A549 (cell line): Measurements from ENCODE around the gene ARMC9.
"Not testable (repeated sequence)": the region's sequence is repeated elsewhere in the genome, so short reads cannot be mapped to it uniquely, and the experiment has no call there.

Experiments
- HDAC2 ChIP-seq: fragments of 200-600 bp; sonication (generic); IDR thresholded peaks from 2 replicates; pipeline ENCODE4 v1.6.1; 2016
- TF ChIP-seq, protein P1 (sequence below): fragments of >200 bp; sonication (Bioruptor Twin); formaldehyde crosslinking; IDR thresholded peaks from 3 replicates; pipeline ENCODE4 v1.5.1; 2016

DNA sequence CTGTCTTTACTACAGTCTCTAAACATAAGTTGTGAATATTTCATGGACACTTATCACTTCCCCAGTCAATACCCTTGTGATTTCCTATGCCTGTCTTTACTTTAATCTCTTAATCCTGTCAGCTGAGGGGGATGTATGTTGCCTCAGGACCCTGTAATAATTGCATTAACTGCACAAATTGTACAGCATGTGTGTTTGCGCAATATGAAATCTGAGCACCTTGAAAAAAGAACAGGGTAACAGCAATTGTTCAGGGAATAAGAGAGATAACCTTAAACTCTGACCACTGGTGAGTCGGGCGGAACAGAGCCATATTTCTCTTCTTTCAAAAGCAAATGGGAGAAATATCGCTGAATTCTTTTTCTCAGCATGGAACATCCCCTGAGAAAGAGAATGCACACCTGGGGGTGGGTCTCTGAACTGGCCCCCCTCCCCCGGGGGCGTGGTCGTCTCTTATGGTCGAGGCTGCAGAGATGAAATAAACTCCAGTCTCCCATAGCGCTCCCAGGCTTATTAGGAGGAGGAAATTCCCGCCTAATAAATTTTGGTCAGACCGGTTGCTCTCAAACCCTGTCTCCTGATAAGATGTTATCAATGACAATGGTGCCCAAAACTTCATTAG, 177.7 kb downstream of the ARMC9 start:
- TF ChIP-seq, protein P1, sequence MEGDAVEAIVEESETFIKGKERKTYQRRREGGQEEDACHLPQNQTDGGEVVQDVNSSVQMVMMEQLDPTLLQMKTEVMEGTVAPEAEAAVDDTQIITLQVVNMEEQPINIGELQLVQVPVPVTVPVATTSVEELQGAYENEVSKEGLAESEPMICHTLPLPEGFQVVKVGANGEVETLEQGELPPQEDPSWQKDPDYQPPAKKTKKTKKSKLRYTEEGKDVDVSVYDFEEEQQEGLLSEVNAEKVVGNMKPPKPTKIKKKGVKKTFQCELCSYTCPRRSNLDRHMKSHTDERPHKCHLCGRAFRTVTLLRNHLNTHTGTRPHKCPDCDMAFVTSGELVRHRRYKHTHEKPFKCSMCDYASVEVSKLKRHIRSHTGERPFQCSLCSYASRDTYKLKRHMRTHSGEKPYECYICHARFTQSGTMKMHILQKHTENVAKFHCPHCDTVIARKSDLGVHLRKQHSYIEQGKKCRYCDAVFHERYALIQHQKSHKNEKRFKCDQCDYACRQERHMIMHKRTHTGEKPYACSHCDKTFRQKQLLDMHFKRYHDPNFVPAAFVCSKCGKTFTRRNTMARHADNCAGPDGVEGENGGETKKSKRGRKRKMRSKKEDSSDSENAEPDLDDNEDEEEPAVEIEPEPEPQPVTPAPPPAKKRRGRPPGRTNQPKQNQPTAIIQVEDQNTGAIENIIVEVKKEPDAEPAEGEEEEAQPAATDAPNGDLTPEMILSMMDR = not testable (repeated sequence)
- TF ChIP-seq HDAC2 = not testable (repeated sequence)
